Memory B cell (primary cell): ENCODE data around the gene CYP4F2.
A peak's percentile ranks its signal among the peaks of the same experiment; 100 is the strongest.
"Not testable (repeated sequence)": the region's sequence is repeated elsewhere in the genome, so short reads cannot be mapped to it uniquely, and the experiment has no call there.

Source experiments
- ATAC-seq: fragments of 150-1000 bp; cut with Tn5 transposase; 2 replicates; pipeline ENCODE4 v1.10.0; 2021; ENCODE audit warnings: low read depth, mild to moderate bottlenecking, moderate library complexity
- DNase-seq, 2 donors: peaks; one replicate each; pipeline ENCODE4 v3.0.0; 2022; ENCODE audit warnings: low spot score in 2 of 2
- H3K27ac Mint-ChIP-seq: one replicate; pipeline ENCODE4 v1.8.0; 2022; ENCODE audit warnings: mild to moderate bottlenecking, moderate library complexity, mixed read lengths
- H3K27me3 Mint-ChIP-seq: one replicate; pipeline ENCODE4 v1.8.0; 2022; ENCODE audit warnings: mixed read lengths
- H3K36me3 Mint-ChIP-seq: one replicate; pipeline ENCODE4 v1.8.0; 2022; ENCODE audit warnings: mild to moderate bottlenecking, mixed read lengths
- H3K4me1 Mint-ChIP-seq: one replicate; pipeline ENCODE4 v1.8.0; 2022; ENCODE audit warnings: mixed read lengths
- H3K4me3 Mint-ChIP-seq: one replicate; pipeline ENCODE4 v1.8.0; 2022; ENCODE audit warnings: mild to moderate bottlenecking, moderate library complexity, mixed read lengths
- H3K9me3 Mint-ChIP-seq: one replicate; pipeline ENCODE4 v1.8.0; 2022; ENCODE audit warnings: mixed read lengths

CYP4F2 gene

DNA sequence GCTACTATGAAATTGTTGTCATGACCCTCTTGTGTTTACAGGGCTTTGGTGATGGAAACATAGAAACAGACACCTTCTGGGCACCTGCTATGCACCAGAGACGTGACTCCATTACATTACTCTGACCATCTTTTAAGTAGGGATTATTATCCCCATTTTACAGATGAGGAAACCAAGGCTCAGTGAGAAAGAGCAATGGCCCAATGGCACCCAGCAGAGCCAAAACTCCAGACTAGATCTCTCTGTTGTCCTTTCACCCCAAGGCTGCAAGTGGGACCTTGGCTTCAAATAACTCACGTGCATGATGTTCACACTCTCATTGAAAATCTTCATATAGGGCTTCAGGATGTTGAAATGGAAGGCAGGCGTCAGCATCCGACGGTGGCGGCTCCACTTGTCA, 5.9 kb downstream of the CYP4F2 start:
- ATAC-seq, result no peak
- no peaks in the 10 kb centered on the region for H3K4me1 Mint-ChIP-seq
- H3K4me3 Mint-ChIP-seq, result no peak overlapping the region
- no peak overlapping the region for H3K27ac Mint-ChIP-seq
- H3K36me3 Mint-ChIP-seq, result peaks cover 1% of the 10 kb centered on the region
- H3K27me3 Mint-ChIP-seq, result peaks cover 12% of the 10 kb centered on the region
- no peak for DNase-seq
- peaks cover 4% of the 10 kb centered on the region for H3K9me3 Mint-ChIP-seq

GRCh38 chr19:15891434-15891833, 6.4 kb downstream of the CYP4F2 start:
- Mint-ChIP-seq H3K36me3 (peaks cover 1% of the 10 kb centered on the region), H3K4me1 (no peaks in the 10 kb centered on the region), H3K27me3 (peaks cover 7% of the 10 kb centered on the region), H3K27ac (no peak overlapping the region), H3K4me3 (no peak overlapping the region), H3K9me3 (peaks cover 4% of the 10 kb centered on the region)
- DNase-seq (no peak), ATAC-seq (no peak)

- H3K4me1 Mint-ChIP-seq, H3K27me3 Mint-ChIP-seq, H3K27ac Mint-ChIP-seq, ATAC-seq, H3K36me3 Mint-ChIP-seq, H3K4me3 Mint-ChIP-seq, DNase-seq, H3K9me3 Mint-ChIP-seq: not testable (repeated sequence)
Measured at GRCh38 chr19:15889339-15889738, 8.5 kb downstream of the CYP4F2 start.

DNA sequence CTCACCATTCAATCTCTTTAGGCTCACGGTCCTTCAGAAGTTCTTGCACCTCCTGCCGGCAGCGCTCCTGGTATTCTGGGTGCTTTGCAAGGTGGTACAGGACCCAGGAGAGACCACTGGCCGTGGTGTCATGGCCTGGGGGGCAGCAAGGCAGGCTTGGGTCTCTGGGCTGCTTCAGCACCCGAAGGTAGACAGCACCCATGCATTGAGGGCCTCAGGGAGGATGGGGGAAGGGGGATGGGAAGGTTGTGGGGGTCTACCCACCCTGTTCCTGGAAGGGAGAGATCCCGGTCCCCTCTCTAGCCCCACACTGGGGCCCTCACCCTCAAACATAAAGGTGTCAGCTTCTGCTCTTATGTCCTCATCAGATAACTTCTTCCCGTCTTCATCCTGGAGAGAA, 12.0 kb downstream of the CYP4F2 start:
- H3K4me1 Mint-ChIP-seq, result no peaks in the 10 kb centered on the region
- peaks cover 10% of the 10 kb centered on the region for H3K27me3 Mint-ChIP-seq
- DNase-seq, result no peak
- no peak overlapping the region for H3K27ac Mint-ChIP-seq
- H3K9me3 Mint-ChIP-seq, result peaks cover under 1% of the 10 kb centered on the region
- no peak for ATAC-seq
- H3K4me3 Mint-ChIP-seq, result no peak overlapping the region
- H3K36me3 Mint-ChIP-seq, result no peaks in the 10 kb centered on the region

- Mint-ChIP-seq H3K4me1 (no peaks in the 10 kb centered on the region), H3K36me3 (no peaks in the 10 kb centered on the region), H3K4me3 (no peak overlapping the region)
Measured at GRCh38 chr19:15885167-15885566, 12.7 kb downstream of the CYP4F2 start.

DNA sequence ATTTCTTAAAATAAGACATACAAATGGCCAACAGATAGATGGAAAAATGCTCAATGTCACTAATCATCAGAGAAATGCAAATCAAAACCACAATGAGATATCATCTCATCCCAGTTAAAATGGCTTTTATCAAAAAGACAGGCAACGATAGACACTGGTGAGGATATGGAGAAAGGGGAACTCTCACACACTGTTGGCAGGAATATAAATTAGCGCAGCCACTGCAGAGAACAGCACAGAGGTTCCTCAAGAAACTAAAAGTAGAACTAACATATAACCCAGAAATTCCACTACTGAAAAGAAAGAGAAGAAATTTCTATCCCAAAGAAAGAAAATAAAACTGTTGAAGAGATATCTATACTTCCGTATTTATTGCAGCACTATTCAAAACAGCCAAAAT, 14.5 kb downstream of the CYP4F2 start:
- H3K4me3 Mint-ChIP-seq, ATAC-seq, H3K36me3 Mint-ChIP-seq: not testable (repeated sequence)

More at GRCh38 chr19:15885167-15885566, 12.7 kb downstream of the CYP4F2 start:
- no peak for DNase-seq
- Mint-ChIP-seq H3K9me3 (peaks cover 2% of the 10 kb centered on the region), H3K27me3 (peaks cover 12% of the 10 kb centered on the region), H3K27ac (no peak overlapping the region)
- ATAC-seq, result no peak

GRCh38 chr19:15874821-15875474, 22.9 kb downstream of the CYP4F2 start:
- Mint-ChIP-seq H3K36me3 (peaks cover 4% of the 10 kb centered on the region), H3K4me3 (no peak overlapping the region), H3K4me1 (peaks cover 10% of the 10 kb centered on the region), H3K27ac (no peak overlapping the region), H3K27me3 (peaks cover 10% of the 10 kb centered on the region), H3K9me3 (peaks cover 7% of the 10 kb centered on the region)
- ATAC-seq (no peak), DNase-seq (no peak)

More for the DNA sequence above, 14.5 kb downstream of the CYP4F2 start:
- H3K27me3 Mint-ChIP-seq, result peaks cover 12% of the 10 kb centered on the region
- H3K9me3 Mint-ChIP-seq, H3K4me1 Mint-ChIP-seq, DNase-seq, H3K27ac Mint-ChIP-seq: not testable (repeated sequence)

DNA sequence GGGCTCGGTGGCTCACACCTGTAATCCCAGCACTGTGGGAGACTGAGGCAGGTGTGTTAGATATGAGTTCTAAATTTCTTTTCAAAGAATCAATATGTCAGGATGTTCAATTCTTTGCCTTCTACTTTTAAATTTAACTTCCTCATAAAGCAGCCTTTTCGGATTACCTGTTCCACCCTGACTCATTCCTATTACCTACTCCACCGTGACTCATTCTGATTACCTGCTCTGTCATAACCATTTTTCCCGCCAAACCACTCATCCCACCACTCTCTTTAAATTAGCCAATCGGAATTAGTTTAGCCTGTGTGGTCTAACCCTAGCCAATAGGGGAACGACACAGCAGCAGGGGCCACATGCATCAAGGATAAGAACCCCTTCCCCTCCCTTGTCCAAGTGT, 24.1 kb downstream of the CYP4F2 start:
- not testable (repeated sequence) for H3K4me3 Mint-ChIP-seq, H3K27ac Mint-ChIP-seq, ATAC-seq, DNase-seq, H3K36me3 Mint-ChIP-seq, H3K9me3 Mint-ChIP-seq
- Mint-ChIP-seq H3K4me1 (peaks cover 16% of the 10 kb centered on the region), H3K27me3 (peaks cover 10% of the 10 kb centered on the region)

DNA sequence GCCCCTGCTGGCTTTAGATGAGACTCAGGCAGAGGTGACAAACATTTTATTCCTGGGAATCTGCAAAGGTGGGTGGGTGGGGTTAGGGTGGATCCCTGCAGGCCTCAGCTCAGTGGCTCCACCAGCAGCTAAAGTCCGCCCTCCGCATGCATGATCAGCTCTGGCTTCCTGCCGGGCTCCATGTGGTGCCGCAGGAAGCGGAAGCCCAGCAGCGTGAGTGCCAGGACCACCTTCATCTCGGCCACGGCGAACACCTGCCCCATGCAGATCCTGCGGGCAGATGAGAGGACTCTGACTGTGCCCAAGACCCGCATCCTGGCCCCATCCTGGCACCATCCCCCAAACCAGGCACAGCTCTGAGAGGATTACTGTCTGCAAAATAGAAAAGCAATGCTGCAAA, 26.3 kb downstream of the CYP4F2 start:
- Mint-ChIP-seq H3K4me1 (peaks cover 18% of the 10 kb centered on the region), H3K27ac (no peak overlapping the region), H3K9me3 (peaks cover 8% of the 10 kb centered on the region), H3K4me3 (peak overlapping the region; percentile 68), H3K27me3 (peaks cover 9% of the 10 kb centered on the region), H3K36me3 (peaks cover 8% of the 10 kb centered on the region)
- ATAC-seq, result peak; percentile 59
- DNase-seq, result no peak

DNA sequence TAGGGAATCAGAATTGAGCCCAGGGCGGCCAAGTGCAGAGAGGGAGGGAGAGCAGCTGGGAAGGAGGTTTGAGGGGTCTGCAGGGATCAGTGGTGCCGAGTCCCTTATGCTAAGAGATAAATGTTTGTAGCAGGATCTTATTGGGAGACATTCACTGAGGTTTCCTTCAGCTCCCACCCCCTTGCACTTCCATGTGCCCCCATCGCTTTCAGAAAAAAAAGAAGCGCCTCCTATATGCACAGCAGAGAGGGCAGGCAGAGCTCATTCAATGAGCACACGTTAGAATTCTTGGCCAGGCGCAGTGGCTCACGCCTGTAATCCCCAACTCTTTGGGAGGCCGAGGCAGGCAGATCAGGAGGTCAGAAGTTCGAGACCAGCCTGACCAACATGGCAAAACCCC, 28.0 kb downstream of the CYP4F2 start:
- Mint-ChIP-seq H3K9me3 (peaks cover 8% of the 10 kb centered on the region), H3K27ac (no peak overlapping the region), H3K36me3 (peaks cover 8% of the 10 kb centered on the region), H3K4me1 (peaks cover 18% of the 10 kb centered on the region), H3K4me3 (no peak overlapping the region), H3K27me3 (peaks cover 4% of the 10 kb centered on the region)
- DNase-seq, result no peak
- no peak for ATAC-seq

DNA sequence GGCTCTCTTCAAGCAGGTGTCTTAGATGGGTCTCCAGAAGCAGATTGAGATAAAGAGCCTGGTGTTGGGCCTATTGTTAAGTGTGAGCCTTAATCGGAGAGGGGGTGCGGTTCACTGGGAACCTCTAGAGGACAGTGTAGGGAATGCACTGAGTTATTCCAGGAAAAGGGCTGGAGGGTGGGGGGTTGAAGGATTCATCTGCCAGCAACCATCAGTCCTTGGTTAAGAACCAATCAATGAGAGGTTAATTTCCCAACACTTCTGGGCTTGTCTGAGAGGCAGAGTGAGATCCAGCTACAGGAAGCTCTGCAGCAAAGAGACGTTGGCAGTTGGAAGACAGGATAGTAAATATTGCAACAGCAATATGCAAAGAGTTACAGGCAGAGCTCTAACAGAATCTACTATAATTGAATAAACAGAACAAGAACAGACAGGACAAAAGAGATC, 28.7 kb downstream of the CYP4F2 start:
- no peak for ATAC-seq
- peaks cover 7% of the 10 kb centered on the region for H3K36me3 Mint-ChIP-seq
- no peak overlapping the region for H3K27ac Mint-ChIP-seq
- peaks cover 5% of the 10 kb centered on the region for H3K9me3 Mint-ChIP-seq
- H3K4me1 Mint-ChIP-seq, result peaks cover 18% of the 10 kb centered on the region
- peaks cover 4% of the 10 kb centered on the region for H3K27me3 Mint-ChIP-seq
- H3K4me3 Mint-ChIP-seq, result no peak overlapping the region
- DNase-seq, result no peak

GRCh38 chr19:15866636-15867035, 31.2 kb downstream of the CYP4F2 start:
- DNase-seq, result no peak
- H3K9me3 Mint-ChIP-seq, result peaks cover 4% of the 10 kb centered on the region
- ATAC-seq, result no peak
- peaks cover 4% of the 10 kb centered on the region for H3K36me3 Mint-ChIP-seq
- H3K4me1 Mint-ChIP-seq, result peaks cover 16% of the 10 kb centered on the region
- no peak overlapping the region for H3K4me3 Mint-ChIP-seq
- no peak overlapping the region for H3K27ac Mint-ChIP-seq
- peaks cover 4% of the 10 kb centered on the region for H3K27me3 Mint-ChIP-seq

DNA sequence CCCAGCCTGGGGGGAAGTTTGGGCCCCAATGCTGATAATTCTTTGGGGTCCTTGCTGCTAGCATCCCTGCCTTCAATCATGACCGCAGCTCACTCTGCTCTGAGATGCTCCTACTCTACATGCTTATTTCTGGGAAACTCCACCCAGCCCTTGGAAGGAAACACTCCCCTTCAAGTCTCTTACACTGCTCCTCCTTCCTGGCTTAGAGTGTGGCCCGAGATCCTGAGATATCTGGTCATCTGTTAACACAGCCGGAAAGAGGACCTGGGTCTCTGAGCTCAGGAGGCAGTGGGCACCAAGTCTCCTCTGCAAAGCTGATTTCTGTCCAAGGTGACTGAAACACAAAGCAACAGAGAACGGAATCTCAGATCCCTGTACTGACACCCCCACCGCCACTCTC, 33.0 kb downstream of the CYP4F2 start:
- no peak for DNase-seq
- peaks cover 4% of the 10 kb centered on the region for H3K9me3 Mint-ChIP-seq
- no peak for ATAC-seq
- no peak overlapping the region for H3K27ac Mint-ChIP-seq
- peaks cover 8% of the 10 kb centered on the region for H3K4me1 Mint-ChIP-seq
- H3K36me3 Mint-ChIP-seq, result peaks cover 4% of the 10 kb centered on the region
- peaks cover 13% of the 10 kb centered on the region for H3K27me3 Mint-ChIP-seq
- no peak overlapping the region for H3K4me3 Mint-ChIP-seq

- peaks cover 2% of the 10 kb centered on the region for H3K9me3 Mint-ChIP-seq
- ATAC-seq (no peak), DNase-seq (no peak)
- peaks cover 3% of the 10 kb centered on the region for H3K36me3 Mint-ChIP-seq
- no peak overlapping the region for H3K27ac Mint-ChIP-seq
- H3K4me1 Mint-ChIP-seq, result peaks cover 2% of the 10 kb centered on the region
- no peak overlapping the region for H3K4me3 Mint-ChIP-seq
- peaks cover 11% of the 10 kb centered on the region for H3K27me3 Mint-ChIP-seq
Measured at GRCh38 chr19:15863272-15863671, 34.6 kb downstream of the CYP4F2 start.

GRCh38 chr19:15862444-15862843, 35.4 kb downstream of the CYP4F2 start:
- DNase-seq (no peak), ATAC-seq (no peak)
- Mint-ChIP-seq H3K27ac (no peak overlapping the region), H3K4me3 (no peak overlapping the region), H3K36me3 (no peaks in the 10 kb centered on the region), H3K4me1 (no peaks in the 10 kb centered on the region), H3K27me3 (peaks cover 11% of the 10 kb centered on the region), H3K9me3 (no peaks in the 10 kb centered on the region)
